Esophagus squamous epithelium (tissue), 5 donors: ENCODE data around the gene SMIM7. TPM values are rescaled to one million over a fixed set of nuclear protein-coding genes. Genes with fewer than 3 reads are reported as not detected.

ENCODE experiments used
- DNase-seq: peaks from one replicate; lab custom pipeline; 2025; lab: John Stamatoyannopoulos, UW
- H3K27ac ChIP-seq, 4 donors: fragments of 200-600 bp; sonication (generic); one replicate each; pipeline ENCODE4 v1.5.1; 2016 to 2019; ENCODE audit warnings: mild to moderate bottlenecking in 1 of 4
- H3K27me3 ChIP-seq, 4 donors: fragments of 200-600 bp; sonication (generic); 1 replicate in 3 of 4; 2 replicates in 1 of 4; pipeline versions ENCODE4 v1.5.1 to v1.6.0; 2017 to 2021; ENCODE audit warnings: antibody characterized with exemption in 1 of 4
- H3K36me3 ChIP-seq, 3 donors: fragments of 200-600 bp; sonication (generic); one replicate each; pipeline ENCODE4 v1.5.1; 2016 to 2019
- H3K4me1 ChIP-seq, 3 donors: fragments of 200-600 bp; sonication (generic); one replicate each; pipeline ENCODE4 v1.5.1; 2017 to 2019
- H3K4me3 ChIP-seq, 4 donors: fragments of 200-600 bp; sonication (generic); 1 replicate in 3 of 4; 2 replicates in 1 of 4; pipeline ENCODE4 v1.5.1; 2016 to 2019; ENCODE audit warnings: mild to moderate bottlenecking in 2 of 4, moderate library complexity in 1 of 4
- H3K9me3 ChIP-seq, 3 donors: fragments of 200-600 bp; sonication (generic); one replicate each; pipeline ENCODE4 v1.5.1; 2016 to 2019
- POLR2A ChIP-seq, 4 donors: fragments of 450-650 bp; IDR thresholded peaks; one replicate each; pipeline ENCODE4 v1.6.1; 2017; ENCODE audit warnings: antibody characterized with exemption in 4 of 4, mild to moderate bottlenecking in 4 of 4, moderate library complexity in 3 of 4
- WGBS, 2 donors: methylation state at CpG; one replicate each; pipeline ENCODE4 v1.1.5; 2018; 5-methylcytosine and 5-hydroxymethylcytosine counted together
- intact Hi-C: fragments of 100-400 bp; cut with DNase I; formaldehyde crosslinking; loops from one replicate; pipeline ENCODE4 v1.15.0; 2022
- total RNA-seq, 4 donors: library from RNA; depleted of rRNA; stranded (reverse); fragments of >200 nt; gene quantifications; one replicate each; pipeline ENCODE4 v1.1.0, GENCODE V29; 2016
- TF ChIP-seq, protein P1 (sequence below), 6 experiments: fragments of 450-650 bp in 4 of 6; fragments of 200-600 bp in 2 of 6; sonication (generic) in 2 of 6; IDR thresholded peaks; one replicate each; pipeline ENCODE4 v1.5.1; 2016 to 2019; ENCODE audit warnings: antibody characterized with exemption in 6 of 6, mild to moderate bottlenecking in 4 of 6, moderate library complexity in 4 of 6
- donor health status: DM: yes; HTN: yes; CAD: no.

Gene SMIM7
- total RNA-seq, 4 donors from 2014 or later = 54.0 to 89.5 (median 66.3) TPM

- DNase-seq = no peak
- H3K36me3 ChIP-seq = peaks cover 0 to 4% (median 0%) of the 10 kb centered on the region in 3 donors
- TF ChIP-seq, protein P1, sequence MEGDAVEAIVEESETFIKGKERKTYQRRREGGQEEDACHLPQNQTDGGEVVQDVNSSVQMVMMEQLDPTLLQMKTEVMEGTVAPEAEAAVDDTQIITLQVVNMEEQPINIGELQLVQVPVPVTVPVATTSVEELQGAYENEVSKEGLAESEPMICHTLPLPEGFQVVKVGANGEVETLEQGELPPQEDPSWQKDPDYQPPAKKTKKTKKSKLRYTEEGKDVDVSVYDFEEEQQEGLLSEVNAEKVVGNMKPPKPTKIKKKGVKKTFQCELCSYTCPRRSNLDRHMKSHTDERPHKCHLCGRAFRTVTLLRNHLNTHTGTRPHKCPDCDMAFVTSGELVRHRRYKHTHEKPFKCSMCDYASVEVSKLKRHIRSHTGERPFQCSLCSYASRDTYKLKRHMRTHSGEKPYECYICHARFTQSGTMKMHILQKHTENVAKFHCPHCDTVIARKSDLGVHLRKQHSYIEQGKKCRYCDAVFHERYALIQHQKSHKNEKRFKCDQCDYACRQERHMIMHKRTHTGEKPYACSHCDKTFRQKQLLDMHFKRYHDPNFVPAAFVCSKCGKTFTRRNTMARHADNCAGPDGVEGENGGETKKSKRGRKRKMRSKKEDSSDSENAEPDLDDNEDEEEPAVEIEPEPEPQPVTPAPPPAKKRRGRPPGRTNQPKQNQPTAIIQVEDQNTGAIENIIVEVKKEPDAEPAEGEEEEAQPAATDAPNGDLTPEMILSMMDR (IDR thresholded peaks at IDR 0.05) = no peak
- TF ChIP-seq POLR2A (IDR thresholded peaks at IDR 0.05) = no peak
- intact Hi-C loops = no loop called here
- H3K4me3 ChIP-seq = no peak overlapping the region
- WGBS, 2 donors = 80 to 90% methylated on average over 5 of the region's 5 CpGs
- no peaks in the 10 kb centered on the region for H3K9me3 ChIP-seq
- peaks cover 3 to 79% (median 27%) of the 10 kb centered on the region in 3 donors for H3K4me1 ChIP-seq
- no peaks in the 10 kb centered on the region for H3K27me3 ChIP-seq
- H3K27ac ChIP-seq = no peak overlapping the region
These were observed 50.3 kb downstream of the SMIM7 start for GRCh38 chr19:16609511-16610200.

DNA sequence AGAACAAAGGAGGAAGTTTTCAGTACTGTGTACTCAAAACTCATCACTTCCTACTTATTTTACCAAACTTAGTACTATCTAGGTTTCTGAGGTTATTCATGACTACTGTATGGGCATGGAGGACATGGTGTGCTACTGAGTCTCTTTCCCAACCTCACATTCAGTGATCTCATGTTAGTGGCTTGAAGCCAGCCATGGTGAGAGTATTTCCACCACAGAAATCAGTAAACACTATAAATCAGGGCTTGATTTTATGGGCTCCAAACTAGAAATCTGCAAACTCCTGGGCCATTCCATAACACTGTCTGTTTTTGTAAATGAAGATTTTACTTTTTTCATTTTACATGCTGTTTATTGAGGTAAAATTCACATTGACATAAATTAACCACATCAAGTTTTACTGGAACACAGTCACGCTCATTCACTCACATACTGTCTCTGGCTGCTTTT is 51.6 kb downstream of the SMIM7 start:
- H3K4me3 ChIP-seq = no peak overlapping the region
- intact Hi-C loops = no loop called here
- H3K27me3 ChIP-seq = no peaks in the 10 kb centered on the region
- H3K36me3 ChIP-seq = peaks cover 0 to 4% (median 0%) of the 10 kb centered on the region in 3 donors
- TF ChIP-seq, protein P1 (IDR thresholded peaks at IDR 0.05) = no peak
- no peak for TF ChIP-seq POLR2A (IDR thresholded peaks at IDR 0.05)
- no peak for DNase-seq
- H3K27ac ChIP-seq = peak overlapping the region; percentile 62 to 92 (median 82)
- H3K9me3 ChIP-seq = no peaks in the 10 kb centered on the region
- 90 to 92% methylated on average over 1 of the region's 1 CpG for WGBS, 2 donors
- peaks cover 3 to 77% (median 27%) of the 10 kb centered on the region in 3 donors for H3K4me1 ChIP-seq

DNA sequence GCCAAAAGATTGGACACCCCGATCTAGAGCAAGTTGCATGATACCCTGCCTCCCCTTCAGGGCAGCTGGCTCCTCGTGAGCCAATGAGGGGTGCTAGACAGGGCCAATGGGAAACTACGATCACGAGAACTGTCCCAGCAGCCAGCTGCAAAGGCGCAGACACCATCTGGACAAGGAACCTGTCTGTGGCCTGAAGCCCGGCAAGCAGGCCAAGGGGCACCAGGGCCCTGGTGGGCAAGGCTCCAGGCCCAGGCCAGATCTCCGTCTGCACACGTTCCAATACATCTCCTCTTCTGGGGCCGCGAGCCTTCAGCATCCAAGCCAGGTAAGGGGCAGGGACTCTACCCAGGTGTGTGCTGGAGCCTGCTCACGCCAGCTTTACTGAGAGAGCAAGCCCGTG is 52.1 kb downstream of the SMIM7 start:
- WGBS, 2 donors = 78 to 85% methylated on average over 6 to 7 of the region's 12 CpGs
- Histone ChIP-seq H3K9me3 (no peaks in the 10 kb centered on the region), H3K4me1 (peaks cover 3 to 77% (median 27%) of the 10 kb centered on the region in 3 donors), H3K27me3 (no peaks in the 10 kb centered on the region), H3K4me3 (no peak overlapping the region), H3K27ac (peak overlapping the region; percentile 62 to 92 (median 82)), H3K36me3 (peaks cover 0 to 4% (median 0%) of the 10 kb centered on the region in 3 donors)
- intact Hi-C loops = no loop called here
- no peak for TF ChIP-seq POLR2A (IDR thresholded peaks at IDR 0.05)
- TF ChIP-seq, protein P1 (IDR thresholded peaks at IDR 0.05) = no peak
- no peak for DNase-seq

- Histone ChIP-seq H3K9me3 (no peaks in the 10 kb centered on the region), H3K27ac (peak overlapping the region; percentile 4 to 77 (median 50)), H3K27me3 (no peaks in the 10 kb centered on the region), H3K36me3 (no peaks in the 10 kb centered on the region), H3K4me3 (no peak overlapping the region), H3K4me1 (peaks cover 3 to 59% (median 27%) of the 10 kb centered on the region in 3 donors)
- 70 to 78% methylated on average over 7 to 8 of the region's 8 CpGs for WGBS, 2 donors
- no peak for TF ChIP-seq POLR2A (IDR thresholded peaks at IDR 0.05)
- TF ChIP-seq, protein P1 (IDR thresholded peaks at IDR 0.05) = no peak
- intact Hi-C loops = no loop called here
- DNase-seq = no peak
These were observed 54.4 kb downstream of the SMIM7 start for GRCh38 chr19:16605553-16605994.

GRCh38 chr19:16605115-16605514 is 54.8 kb downstream of the SMIM7 start:
- TF ChIP-seq POLR2A (IDR thresholded peaks at IDR 0.05) = no peak
- TF ChIP-seq, protein P1 (IDR thresholded peaks at IDR 0.05) = no peak
- Histone ChIP-seq H3K27me3 (no peaks in the 10 kb centered on the region), H3K27ac (peak overlapping the region in 1 of 4 donors; percentile 77), H3K4me3 (no peak overlapping the region), H3K36me3 (no peaks in the 10 kb centered on the region), H3K9me3 (no peaks in the 10 kb centered on the region), H3K4me1 (peaks cover 3 to 61% (median 27%) of the 10 kb centered on the region in 3 donors)
- no peak for DNase-seq
- intact Hi-C loops = no loop called here
- 86 to 91% methylated on average over 3 of the region's 3 CpGs for WGBS, 2 donors
